WTC11 (cell line): ENCODE measurements around the gene U2AF1L4. TPM values are rescaled to one million over a fixed set of nuclear protein-coding genes. Genes with fewer than 3 reads are reported as not detected.

Source experiments
- ATAC-seq: fragments of 200-7000 bp; cut with Tn5 transposase; 2 replicates; pipeline ENCODE4 v1.10.0; 2021; ENCODE audit warnings: mild to moderate bottlenecking, moderate library complexity
- CTCF ChIA-PET: fragments of 300-600 bp; sonication (Branson Sonifier 250); formaldehyde crosslinking; loops from one replicate; lab custom pipeline; 2021; ENCODE audit warnings: antibody characterized with exemption; lab: Charles Lee
- POLR2A ChIA-PET: fragments of 350-600 bp; sonication (Branson Sonifier 250); formaldehyde crosslinking; loops from one replicate; lab custom pipeline; 2021; ENCODE audit warnings: antibody characterized with exemption; lab: Charles Lee
- DNase-seq: peaks from one replicate; pipeline ENCODE4 v3.0.0; 2021; ENCODE audit warnings: low spot score
- H3K27ac Mint-ChIP-seq: 2 replicates; pipeline ENCODE4 v1.8.0; 2021; ENCODE audit warnings: mixed read lengths
- H3K27me3 Mint-ChIP-seq: 2 replicates; pipeline ENCODE4 v1.8.0; 2021; ENCODE audit warnings: low read depth, mild to moderate bottlenecking, moderate library complexity, mixed read lengths
- H3K36me3 Mint-ChIP-seq: 2 replicates; pipeline ENCODE4 v1.8.0; 2021; ENCODE audit warnings: mixed read lengths
- H3K4me1 Mint-ChIP-seq: 2 replicates; pipeline ENCODE4 v1.8.0; 2022; ENCODE audit warnings: mixed read lengths
- H3K4me3 Mint-ChIP-seq: 2 replicates; pipeline ENCODE4 v1.8.0; 2021; ENCODE audit warnings: mild to moderate bottlenecking, moderate library complexity, mixed read lengths
- H3K9me3 Mint-ChIP-seq: 2 replicates; pipeline ENCODE4 v1.8.0; 2021; ENCODE audit warnings: mixed read lengths
- CREM ChIP-seq: sonication (generic); formaldehyde crosslinking; IDR thresholded peaks from 2 replicates; pipeline ENCODE4 v1.8.1; 2022; ENCODE audit warnings: mild to moderate bottlenecking, missing genetic modification reagents, moderate library complexity
- CTCF ChIP-seq: fragments of 200-600 bp; IDR thresholded peaks from 2 replicates; pipeline ENCODE4 v1.8.0; 2022; ENCODE audit warnings: antibody characterized with exemption
- E2F1 ChIP-seq: sonication (generic); formaldehyde crosslinking; IDR thresholded peaks from 2 replicates; pipeline ENCODE4 v1.8.0; 2022; ENCODE audit warnings: mild to moderate bottlenecking, missing genetic modification reagents
- EMX1 ChIP-seq: fragments of 250-450 bp; sonication (Bioruptor Pico); IDR thresholded peaks from 2 replicates; pipeline ENCODE4 v1.8.0; 2021; ENCODE audit warnings: mild to moderate bottlenecking
- ERG ChIP-seq: fragments of 250-450 bp; sonication (Bioruptor Pico); IDR thresholded peaks from 2 replicates; pipeline ENCODE4 v1.8.0; 2021; ENCODE audit warnings: mild to moderate bottlenecking
- GABPB1 ChIP-seq: sonication (generic); formaldehyde crosslinking; IDR thresholded peaks from 2 replicates; pipeline ENCODE4 v1.8.1; 2023; ENCODE audit warnings: mild to moderate bottlenecking, missing genetic modification reagents
- GRHL2 ChIP-seq: fragments of 250-450 bp; sonication (Bioruptor Pico); IDR thresholded peaks from 2 replicates; pipeline ENCODE4 v1.8.0; 2022; ENCODE audit warnings: mild to moderate bottlenecking, moderate library complexity; ENCODE audit not compliant: insufficient replicate concordance, severe bottlenecking
- GTF2I ChIP-seq: fragments of 250-450 bp; sonication (Bioruptor Pico); conservative IDR thresholded peaks from 2 replicates; pipeline ENCODE4 v1.4.0; 2021; ENCODE audit warnings: mild to moderate bottlenecking
- JUN ChIP-seq: sonication (generic); formaldehyde crosslinking; IDR thresholded peaks from 2 replicates; pipeline ENCODE4 v1.8.0; 2023; ENCODE audit warnings: mild to moderate bottlenecking, missing genetic modification reagents
- NFYB ChIP-seq: sonication (generic); formaldehyde crosslinking; conservative IDR thresholded peaks from 2 replicates; pipeline ENCODE4 v1.8.0; 2022; ENCODE audit warnings: low read depth, missing genetic modification reagents
- OVOL2 ChIP-seq: fragments of 250-450 bp; sonication (Bioruptor Pico); IDR thresholded peaks from 2 replicates; pipeline ENCODE4 v1.9.0; 2021; ENCODE audit warnings: mild to moderate bottlenecking, borderline replicate concordance
- SMAD4 ChIP-seq: sonication (generic); formaldehyde crosslinking; IDR thresholded peaks from 2 replicates; pipeline ENCODE4 v1.8.0; 2022; ENCODE audit warnings: mild to moderate bottlenecking, missing genetic modification reagents
- STAT6 ChIP-seq: sonication (generic); formaldehyde crosslinking; conservative IDR thresholded peaks from 2 replicates; pipeline ENCODE4 v1.8.1; 2023; ENCODE audit warnings: mild to moderate bottlenecking, low read depth, missing genetic modification reagents, moderate library complexity
- USF1 ChIP-seq: sonication (generic); formaldehyde crosslinking; IDR thresholded peaks from 2 replicates; pipeline ENCODE4 v1.8.0; 2022; ENCODE audit warnings: mild to moderate bottlenecking, missing genetic modification reagents
- USF2 ChIP-seq: sonication (generic); formaldehyde crosslinking; IDR thresholded peaks from 2 replicates; pipeline ENCODE4 v1.8.1; 2023; ENCODE audit warnings: mild to moderate bottlenecking, missing genetic modification reagents, moderate library complexity
- ZNF232 ChIP-seq: sonication (generic); formaldehyde crosslinking; IDR thresholded peaks from 2 replicates; pipeline ENCODE4 v1.8.0; 2022; ENCODE audit warnings: mild to moderate bottlenecking, missing genetic modification reagents
- ZNF512 ChIP-seq: sonication (generic); formaldehyde crosslinking; IDR thresholded peaks from 2 replicates; pipeline ENCODE4 v1.8.1; 2022; ENCODE audit warnings: missing genetic modification reagents, borderline replicate concordance
- total RNA-seq: library from RNA; stranded (reverse); gene quantifications from 3 replicates; pipeline ENCODE4 v1.2.3, GENCODE V29; 2021

U2AF1L4 gene
- total RNA-seq, 1 experiment from 2014 or later = 20.9 TPM

GRCh38 chr19:35780717-35781116 is 35.5 kb upstream of the U2AF1L4 start (continued):
- TF ChIP-seq SMAD4 (CRISPR knock-in tag) (no peak), CTCF (no peak)

GRCh38 chr19:35780058-35780457 is 34.8 kb upstream of the U2AF1L4 start:
- no peak for DNase-seq
- peaks cover 16% of the 10 kb centered on the region for H3K27me3 Mint-ChIP-seq
- no peak overlapping the region for H3K4me3 Mint-ChIP-seq
- ATAC-seq = no peak
- CTCF ChIA-PET = no interaction called here
- no peak for TF ChIP-seq ZNF232 (CRISPR knock-in tag)
- no peak for TF ChIP-seq STAT6 (CRISPR knock-in tag)
- no peak for TF ChIP-seq JUN
- TF ChIP-seq SMAD4 (CRISPR knock-in tag) = no peak
- TF ChIP-seq CREM = no peak
- no peak for TF ChIP-seq ZNF512 (CRISPR knock-in tag)
- no peak for TF ChIP-seq E2F1 (CRISPR knock-in tag)
- TF ChIP-seq NFYB (CRISPR knock-in tag) = no peak
- H3K4me1 Mint-ChIP-seq = peaks cover 39% of the 10 kb centered on the region
- no peaks in the 10 kb centered on the region for H3K36me3 Mint-ChIP-seq
- H3K9me3 Mint-ChIP-seq = no peaks in the 10 kb centered on the region
- POLR2A ChIA-PET = no interaction called here
- no peak overlapping the region for H3K27ac Mint-ChIP-seq

GRCh38 chr19:35779033-35779432 is 33.8 kb upstream of the U2AF1L4 start:
- ChIA-PET CTCF (no interaction called here), POLR2A (no interaction called here)
- DNase-seq (no peak), ATAC-seq (no peak)
- peaks cover 20% of the 10 kb centered on the region for H3K27me3 Mint-ChIP-seq
- no peaks in the 10 kb centered on the region for H3K36me3 Mint-ChIP-seq
- H3K4me1 Mint-ChIP-seq = peaks cover 47% of the 10 kb centered on the region
- no peaks in the 10 kb centered on the region for H3K9me3 Mint-ChIP-seq
- H3K4me3 Mint-ChIP-seq = no peak overlapping the region
- H3K27ac Mint-ChIP-seq = no peak overlapping the region
- TF ChIP-seq USF1 = no peak
- TF ChIP-seq GTF2I (CRISPR knock-in tag) = no peak
- TF ChIP-seq ERG (CRISPR knock-in tag) = no peak
- no peak for TF ChIP-seq E2F1 (CRISPR knock-in tag)
- TF ChIP-seq GABPB1 (CRISPR knock-in tag) = no peak
- TF ChIP-seq GRHL2 (CRISPR knock-in tag) = no peak
- no peak for TF ChIP-seq USF2 (CRISPR knock-in tag)
- no peak for TF ChIP-seq EMX1 (CRISPR knock-in tag)
- TF ChIP-seq OVOL2 (CRISPR knock-in tag) = no peak
